Ovary (tissue), 9 donors: Measurements from ENCODE around the gene TTR. TPM values are rescaled to one million over a fixed set of nuclear protein-coding genes. Genes with fewer than 3 reads are reported as not detected.

Experiments
- DNase-seq, 5 donors: peaks; one replicate each; pipeline ENCODE4 v3.0.0-alpha.2; 2019 to 2020
- H3K27ac ChIP-seq, 2 donors: fragments of 200-600 bp; one replicate each; pipeline versions ENCODE4 v1.5.1 to v1.8.0; 2019 to 2022
- H3K27me3 ChIP-seq: fragments of 200-600 bp; one replicate; pipeline ENCODE4 v1.8.0; 2022
- H3K36me3 ChIP-seq: fragments of 200-600 bp; sonication (generic); one replicate; pipeline ENCODE4 v1.5.1; 2019
- H3K4me1 ChIP-seq: one replicate; pipeline ENCODE4 v1.8.1; 2013; ENCODE audit warnings: mild to moderate bottlenecking, moderate library complexity; ENCODE audit not compliant: insufficient read depth
- H3K4me3 ChIP-seq: fragments of 200-600 bp; sonication (generic); one replicate; pipeline ENCODE4 v1.5.1; 2017
- H3K9me3 ChIP-seq, 2 donors: fragments of 200-600 bp in 1 of 2; sonication (generic) in 1 of 2; one replicate each; pipeline versions ENCODE4 v1.5.1 to v1.8.1; 2013 to 2019; ENCODE audit warnings: mild to moderate bottlenecking in 1 of 2, moderate library complexity in 1 of 2
- EP300 ChIP-seq: sonication (generic); formaldehyde crosslinking; IDR thresholded peaks from one replicate; pipeline ENCODE4 v1.6.1; 2017; ENCODE audit warnings: antibody characterized with exemption
- POLR2A ChIP-seq: fragments of 450-650 bp; IDR thresholded peaks from one replicate; pipeline ENCODE4 v1.6.1; 2017; ENCODE audit warnings: antibody characterized with exemption, mild to moderate bottlenecking, moderate library complexity
- WGBS, 3 donors: extraction: QIAGEN DNeasy Blood & Tissue Kit in 1 of 3; methylation state at CpG; one replicate each; pipeline versions ENCODE4 v1.1.5 to v1.1.7; 2013 to 2017; 5-methylcytosine and 5-hydroxymethylcytosine counted together
- intact Hi-C, 4 donors: fragments of 100-400 bp; cut with DNase I; formaldehyde crosslinking; loops; one replicate each; pipeline versions ENCODE4 v1.11.0 to v1.15.1; 2022 to 2023
- polyA plus RNA-seq, 2 donors: library from polyadenylated mRNA; stranded (reverse); fragments of 200-250 nt in 1 of 2; fragments of 350-450 nt in 1 of 2; fragmentation: Illumina TruSeq in 1 of 2; extraction: RNeasy Lipid Tissue Mini Kit (QIAGEN cat#74804) in 1 of 2; gene quantifications; one replicate each; pipeline ENCODE4 v1.2.3, GENCODE V29; 2013 to 2014
- total RNA-seq, 7 donors: library from RNA; depleted of rRNA in 2 of 7; stranded (reverse); fragments of >200 nt in 2 of 7; fragmentation: NEBNext Ultra II Directional in 3 of 7; extraction: Animal tissue kit (Norgen Biotek cat#: 25700) in 3 of 7; gene quantifications; one replicate each; pipeline versions ENCODE4 v1.1.0 to v1.2.4, GENCODE V29; 2016 to 2023
- TF ChIP-seq, protein P1 (sequence below), 3 donors: fragments of 450-650 bp in 2 of 3; fragments of 200-600 bp in 1 of 3; IDR thresholded peaks; one replicate each; pipeline versions ENCODE4 v1.5.1 to v1.8.0; 2016 to 2022; ENCODE audit warnings: antibody characterized with exemption in 3 of 3, mild to moderate bottlenecking in 1 of 3
- donor health status: DM: no; HTN: no; CAD: no; lungs with moderate emphysema.
- donor health status: DM: no; HTN: no; CAD: no.
- donor health status: Bipolar disorder and iron deficiency.
- donor health status: DM: yes; HTN: yes; CAD: no.
- donor health status: DM: no; HTN: no; CAD: no.
- donor health status: DM: yes; HTN: yes; CAD: no.

TTR gene
- total and polyA plus RNA-seq, 9 donors, result 0.92 to 3.0 (median 0.95) TPM; not detected in 6

DNA sequence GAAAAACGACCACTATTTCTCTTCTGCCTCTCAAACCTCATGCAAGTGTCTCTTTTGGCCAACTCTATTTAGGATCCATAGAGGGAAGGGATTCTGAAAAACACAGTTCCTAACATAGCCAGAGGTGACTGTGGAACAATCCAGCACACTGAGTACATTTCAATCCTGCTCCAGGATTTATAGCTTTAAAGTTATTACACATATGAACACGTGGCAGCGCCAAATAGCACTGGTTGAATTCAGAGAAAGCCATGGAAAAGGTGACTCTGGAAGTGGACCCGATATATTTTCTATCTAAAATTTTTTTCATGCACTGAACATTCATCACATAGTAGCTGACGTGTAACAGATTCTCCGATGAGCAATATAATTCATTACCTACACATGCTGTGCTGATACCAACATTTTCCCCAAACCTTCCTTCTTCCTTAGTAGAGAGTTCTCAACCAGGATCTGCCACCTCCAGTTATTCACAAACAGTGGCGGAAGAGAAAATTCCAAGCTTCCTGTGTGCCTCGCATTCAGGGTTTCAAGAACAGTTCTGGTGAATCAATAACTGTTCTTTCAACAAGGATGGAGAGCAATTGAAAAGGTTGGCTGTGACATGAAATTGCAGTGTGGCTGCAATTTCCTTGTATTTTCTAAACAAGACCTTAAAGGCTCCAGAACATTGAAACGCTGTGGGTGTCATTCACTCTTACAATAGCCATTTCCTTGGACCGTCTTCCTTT, 25.7 kb upstream of the TTR start:
- TF ChIP-seq, protein P1, sequence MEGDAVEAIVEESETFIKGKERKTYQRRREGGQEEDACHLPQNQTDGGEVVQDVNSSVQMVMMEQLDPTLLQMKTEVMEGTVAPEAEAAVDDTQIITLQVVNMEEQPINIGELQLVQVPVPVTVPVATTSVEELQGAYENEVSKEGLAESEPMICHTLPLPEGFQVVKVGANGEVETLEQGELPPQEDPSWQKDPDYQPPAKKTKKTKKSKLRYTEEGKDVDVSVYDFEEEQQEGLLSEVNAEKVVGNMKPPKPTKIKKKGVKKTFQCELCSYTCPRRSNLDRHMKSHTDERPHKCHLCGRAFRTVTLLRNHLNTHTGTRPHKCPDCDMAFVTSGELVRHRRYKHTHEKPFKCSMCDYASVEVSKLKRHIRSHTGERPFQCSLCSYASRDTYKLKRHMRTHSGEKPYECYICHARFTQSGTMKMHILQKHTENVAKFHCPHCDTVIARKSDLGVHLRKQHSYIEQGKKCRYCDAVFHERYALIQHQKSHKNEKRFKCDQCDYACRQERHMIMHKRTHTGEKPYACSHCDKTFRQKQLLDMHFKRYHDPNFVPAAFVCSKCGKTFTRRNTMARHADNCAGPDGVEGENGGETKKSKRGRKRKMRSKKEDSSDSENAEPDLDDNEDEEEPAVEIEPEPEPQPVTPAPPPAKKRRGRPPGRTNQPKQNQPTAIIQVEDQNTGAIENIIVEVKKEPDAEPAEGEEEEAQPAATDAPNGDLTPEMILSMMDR (IDR thresholded peaks at IDR 0.05), result no peak
- TF ChIP-seq POLR2A, result no peak
- TF ChIP-seq EP300, result no peak
- H3K27me3 ChIP-seq, result no peaks in the 10 kb centered on the region
- intact Hi-C loops, result no loop called here
- no peaks in the 10 kb centered on the region for H3K36me3 ChIP-seq
- H3K4me3 ChIP-seq, result no peak overlapping the region
- DNase-seq, result no peak
- 76 to 79% (median 79%) methylated on average over 10 of the region's 10 CpGs for WGBS, 3 donors
- H3K9me3 ChIP-seq, result no peaks in the 10 kb centered on the region
- no peaks in the 10 kb centered on the region for H3K4me1 ChIP-seq
- H3K27ac ChIP-seq, result no peak overlapping the region

DNA sequence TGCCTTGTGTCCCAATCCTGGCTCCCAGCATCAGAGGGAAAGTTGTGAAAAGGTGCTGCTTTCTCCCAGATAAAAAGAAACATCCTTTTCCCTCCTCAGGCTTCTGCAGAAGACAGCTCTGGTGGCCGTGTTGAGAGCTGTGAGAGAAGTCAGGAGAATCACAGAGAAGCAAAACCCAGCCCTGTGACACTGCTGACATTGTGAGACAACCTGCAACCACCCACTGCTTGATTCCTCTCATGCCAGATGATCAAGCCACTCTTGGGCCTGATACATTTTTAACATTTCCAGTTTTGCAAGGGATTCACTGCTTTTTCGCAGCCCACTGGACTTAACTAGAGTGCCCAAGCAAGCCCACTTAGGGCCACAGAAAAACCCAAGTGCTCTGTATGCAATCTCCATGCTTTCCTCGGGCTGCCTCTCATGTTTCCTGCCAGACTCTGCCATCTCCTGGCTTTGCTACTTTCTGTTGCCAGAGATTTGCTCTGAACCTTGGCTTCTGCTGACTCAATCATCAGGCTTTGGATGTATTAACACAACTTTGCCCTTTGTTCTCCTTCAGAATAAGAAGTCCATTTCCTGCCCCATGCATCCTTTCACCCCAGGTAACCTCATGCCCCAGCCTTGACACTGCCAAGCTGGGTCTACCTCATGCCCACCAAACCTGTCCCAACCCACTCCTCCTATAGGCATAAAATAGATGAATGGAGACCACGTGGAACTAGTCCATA, 24.9 kb upstream of the TTR start:
- no peaks in the 10 kb centered on the region for H3K27me3 ChIP-seq
- intact Hi-C loops, result no loop called here
- WGBS, 3 donors, result 55 to 68% (median 58%) methylated on average over 4 of the region's 4 CpGs

GRCh38 chr18:31572368-31572767, 19.3 kb upstream of the TTR start:
- no peaks in the 10 kb centered on the region for H3K4me1 ChIP-seq
- H3K9me3 ChIP-seq, result no peaks in the 10 kb centered on the region
- no peak overlapping the region for H3K27ac ChIP-seq
- TF ChIP-seq POLR2A (no peak), EP300 (no peak)
- TF ChIP-seq, protein P1 (IDR thresholded peaks at IDR 0.05), result no peak
- H3K27me3 ChIP-seq, result no peaks in the 10 kb centered on the region
- H3K36me3 ChIP-seq, result no peaks in the 10 kb centered on the region
- DNase-seq, result no peak
- H3K4me3 ChIP-seq, result no peak overlapping the region
- intact Hi-C loops, result no loop called here
- WGBS, 3 donors, result 81 to 87% (median 84%) methylated on average over 9 of the region's 9 CpGs

More for the DNA sequence above, 24.9 kb upstream of the TTR start:
- DNase-seq, result no peak
- no peaks in the 10 kb centered on the region for H3K4me1 ChIP-seq
- H3K4me3 ChIP-seq, result no peak overlapping the region
- TF ChIP-seq, protein P1 (IDR thresholded peaks at IDR 0.05), result no peak
- TF ChIP-seq EP300 (no peak), POLR2A (no peak)
- no peaks in the 10 kb centered on the region for H3K9me3 ChIP-seq
- no peak overlapping the region for H3K27ac ChIP-seq
- no peaks in the 10 kb centered on the region for H3K36me3 ChIP-seq

DNA sequence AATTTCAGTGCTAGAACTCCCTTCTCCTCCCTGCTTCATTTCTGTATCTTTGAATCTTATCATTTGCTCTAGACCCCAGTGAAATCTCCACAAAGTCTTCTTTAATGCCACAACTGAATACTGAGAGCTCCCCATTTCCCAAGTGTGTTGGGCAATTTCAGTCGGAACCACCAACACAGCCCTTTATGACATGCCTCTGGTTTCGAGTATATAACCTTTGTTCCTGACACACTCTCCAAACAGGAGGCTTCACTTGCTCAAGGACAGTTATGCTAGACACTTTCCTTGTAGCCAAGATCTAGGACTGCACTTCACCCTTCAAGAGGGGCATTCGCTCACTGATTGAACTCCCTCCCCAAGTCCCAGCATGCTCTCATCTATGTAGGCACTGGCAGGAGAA, 18.6 kb upstream of the TTR start:
- H3K27ac ChIP-seq, result no peak overlapping the region
- intact Hi-C loops, result no loop called here
- no peaks in the 10 kb centered on the region for H3K27me3 ChIP-seq
- no peaks in the 10 kb centered on the region for H3K4me1 ChIP-seq
- H3K9me3 ChIP-seq, result no peaks in the 10 kb centered on the region
- H3K4me3 ChIP-seq, result no peak overlapping the region
- DNase-seq, result no peak
- 84 to 87% (median 85%) methylated on average over 3 of the region's 3 CpGs for WGBS, 3 donors
- H3K36me3 ChIP-seq, result no peaks in the 10 kb centered on the region
- TF ChIP-seq, protein P1 (IDR thresholded peaks at IDR 0.05), result no peak
- TF ChIP-seq POLR2A, result no peak
- TF ChIP-seq EP300, result no peak
